Activated effector memory CD4-positive, alpha-beta T cell treated with anti-CD3 and anti-CD28 coated beads, Interleukin-2, amount 50 U/mL, for 16 hours (primary cell): Measurements from ENCODE around the gene BCL11B.

Experiments
- DNase-seq: peaks from one replicate; pipeline ENCODE4 v3.0.0-alpha.2; 2020

The BCL11B gene

DNA sequence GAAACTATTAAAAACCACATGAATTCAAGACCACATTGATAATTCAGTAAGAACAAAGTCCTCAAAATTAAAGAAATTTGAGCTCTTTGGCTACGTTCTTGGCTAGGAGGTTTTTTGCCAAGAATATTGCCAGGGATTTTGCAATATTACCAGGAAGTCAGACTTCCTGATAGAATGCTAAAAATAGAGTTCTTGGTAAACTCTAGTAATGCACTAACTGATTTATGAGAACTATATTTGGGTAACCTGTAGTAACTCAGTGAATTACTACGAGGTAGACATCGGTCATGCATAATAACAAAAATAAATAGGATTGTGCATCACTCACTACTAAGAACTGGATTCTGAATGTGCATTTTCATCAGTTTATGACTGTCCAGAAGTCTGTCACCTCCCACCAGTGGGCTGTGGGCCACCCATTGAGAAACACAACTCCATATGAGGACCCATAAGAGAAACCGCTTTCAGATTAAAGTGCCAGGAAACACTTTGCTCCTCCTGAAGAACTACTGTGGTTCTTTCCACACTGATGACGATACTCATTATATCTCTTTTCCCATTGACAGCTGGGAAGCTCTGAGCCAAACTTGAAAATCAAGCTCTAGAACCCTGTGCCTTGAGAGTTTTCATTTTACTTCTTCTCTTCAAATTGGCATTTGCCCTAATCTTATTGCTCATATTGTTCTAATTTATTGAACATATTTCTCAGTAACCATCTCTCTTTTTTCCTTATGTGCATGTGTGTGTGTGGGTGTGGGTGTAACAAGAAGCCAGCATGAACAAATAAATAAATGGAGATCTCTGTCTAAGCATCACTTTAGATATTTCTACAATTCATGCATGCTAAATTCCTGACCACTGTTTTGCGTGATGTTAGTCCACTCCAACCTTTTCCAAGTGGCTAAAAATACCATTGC lies 116.6 kb downstream of the BCL11B start:
- DNase-seq = peak; percentile 59

DNA sequence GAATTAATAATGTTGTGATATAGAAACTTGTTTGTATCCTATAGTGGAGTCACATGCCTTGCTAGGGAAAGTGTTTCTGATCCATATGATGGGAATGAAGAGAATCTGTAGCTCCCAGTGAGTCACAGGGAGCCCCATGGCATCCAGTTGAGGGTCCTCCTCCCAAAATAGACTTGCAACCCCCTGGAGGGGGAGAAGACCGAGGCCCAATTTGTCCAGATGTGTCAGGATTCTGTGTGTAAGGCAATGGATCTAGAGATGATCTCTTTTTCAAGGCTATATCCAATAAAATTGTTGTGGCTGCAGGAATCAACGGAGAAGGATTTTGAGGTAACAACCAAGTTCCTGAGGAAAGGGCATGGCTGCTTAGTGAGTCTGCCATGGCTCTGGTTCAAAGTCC lies 121.8 kb downstream of the BCL11B start:
- DNase-seq = no peak

DNA sequence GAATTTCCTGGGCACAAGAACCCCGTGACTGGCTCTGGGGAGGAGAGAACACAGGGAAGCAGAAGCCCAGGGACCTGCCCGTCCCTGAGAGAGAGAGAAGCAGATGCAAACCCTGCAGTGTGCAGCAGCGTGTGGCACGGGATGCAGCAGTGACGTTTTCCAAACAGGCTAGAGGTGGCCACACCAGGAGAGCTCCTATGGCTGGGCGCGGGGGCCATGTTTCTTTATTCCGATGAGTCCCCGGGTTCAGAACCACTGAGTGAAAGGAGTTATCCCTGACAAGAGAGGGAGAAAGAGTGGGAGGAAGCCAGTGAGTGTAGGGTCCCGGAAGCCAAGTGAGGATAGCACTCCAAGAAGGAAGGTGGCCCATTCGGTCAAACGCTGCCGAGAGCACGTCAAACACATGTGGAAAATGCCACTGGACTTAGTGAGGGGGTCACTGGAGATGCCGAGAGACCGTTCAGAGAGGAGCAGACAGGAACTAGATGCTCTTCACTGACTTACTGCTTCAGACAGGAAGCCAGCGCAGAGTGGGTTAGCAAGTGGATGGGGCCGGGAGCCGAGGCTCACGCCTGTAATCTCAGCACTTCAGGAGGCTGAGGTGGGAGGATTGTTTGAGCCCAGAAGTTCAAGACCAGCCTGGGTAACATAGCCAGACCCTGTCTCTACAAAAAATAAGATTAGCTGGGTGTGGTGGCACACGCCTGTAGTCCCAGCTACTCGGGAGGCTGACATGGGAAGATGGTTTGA lies 123.0 kb downstream of the BCL11B start:
- peak; percentile 42 for DNase-seq

DNA sequence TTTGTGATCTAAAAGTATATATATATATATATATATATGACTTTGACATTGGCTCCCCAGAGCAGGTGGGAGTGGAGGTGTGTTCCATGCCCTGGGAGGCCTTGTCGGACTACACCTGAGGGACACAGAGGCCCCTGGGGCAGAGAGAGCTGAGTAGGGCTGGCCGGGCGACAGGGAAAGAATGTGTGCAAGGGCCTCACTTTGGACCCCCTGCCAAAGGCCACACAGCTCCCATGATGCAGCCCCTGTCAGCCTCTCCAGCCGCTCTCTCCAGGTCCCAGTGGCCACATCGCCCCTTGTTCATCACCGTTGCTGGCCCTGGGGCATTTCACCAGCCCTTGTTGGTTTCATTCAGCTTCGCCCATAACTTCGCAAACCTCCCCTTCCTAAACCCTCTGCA lies 123.9 kb downstream of the BCL11B start:
- peak; percentile 48 for DNase-seq

DNA sequence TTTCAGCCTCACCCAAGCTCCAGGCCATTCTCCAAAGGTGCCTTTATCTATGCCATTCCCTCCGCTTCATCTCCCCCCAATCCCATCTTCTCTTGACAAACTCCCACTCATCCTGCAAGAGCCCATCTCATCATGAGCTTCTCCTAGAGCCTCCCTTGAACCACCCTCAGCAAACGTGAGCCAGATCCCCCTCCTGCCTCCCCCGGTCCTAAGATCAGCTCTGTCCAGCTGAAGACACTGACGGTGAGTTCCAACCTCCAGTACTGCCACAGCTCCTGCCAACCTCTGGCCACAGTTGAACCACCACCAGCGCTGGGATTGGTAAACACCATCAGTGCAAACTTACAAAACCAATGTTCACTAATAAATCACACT lies 124.6 kb downstream of the BCL11B start:
- DNase-seq = peak; percentile 3

DNA sequence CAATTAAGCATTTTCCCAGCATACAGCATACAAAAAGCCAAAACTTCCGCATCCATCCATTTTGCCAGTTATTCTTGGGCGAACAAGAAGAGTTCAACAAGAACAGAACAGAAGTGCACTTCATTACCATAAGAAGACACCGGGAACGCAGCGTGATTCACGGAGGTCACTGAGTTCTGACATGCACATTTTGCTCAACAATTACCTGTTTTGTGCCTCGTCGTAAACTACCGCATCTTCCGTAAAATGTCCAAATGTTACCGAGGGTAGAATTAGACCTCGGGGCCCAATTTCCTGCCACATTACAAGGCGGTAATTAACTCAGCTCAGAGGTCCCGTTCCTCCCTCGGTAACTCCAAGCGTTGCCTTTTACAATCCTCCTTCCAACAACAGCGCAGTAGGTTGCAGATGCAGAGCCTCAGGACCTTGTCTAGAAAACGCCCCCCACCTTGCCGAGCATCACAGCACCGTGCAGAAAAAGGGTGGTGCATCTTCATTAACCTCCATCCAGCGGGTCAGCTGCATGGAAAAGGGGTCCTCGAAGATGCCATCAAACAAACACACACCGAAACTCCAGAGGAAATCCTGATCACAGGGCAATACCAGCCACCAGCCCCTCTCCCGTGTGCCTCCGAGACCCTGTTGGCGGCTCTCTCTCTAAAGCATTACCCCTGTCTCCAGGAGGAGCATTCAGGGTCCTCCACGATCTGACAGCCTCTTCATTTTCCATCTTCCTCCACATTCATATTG lies 125.2 kb downstream of the BCL11B start:
- peak; percentile 21 for DNase-seq

DNA sequence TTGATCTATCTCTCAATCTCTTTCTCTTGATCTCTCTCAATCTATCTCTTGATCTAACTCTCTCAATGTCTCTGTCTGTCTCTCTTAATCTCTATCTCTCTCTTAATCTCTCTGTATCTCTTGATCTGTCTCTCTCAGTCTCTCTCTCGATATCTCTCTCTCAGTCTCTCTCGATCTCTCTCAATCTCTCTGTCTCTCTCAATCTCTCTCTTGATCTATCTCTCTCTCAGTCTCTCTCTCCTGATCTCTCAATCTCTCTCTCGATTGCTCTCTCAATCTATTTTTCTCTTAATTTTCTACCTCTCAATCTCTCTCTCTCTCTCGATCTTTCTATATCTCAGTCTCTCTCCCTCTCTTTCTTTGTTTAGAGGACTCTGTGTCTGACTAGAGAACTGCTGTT lies 126.7 kb downstream of the BCL11B start:
- no peak for DNase-seq

DNA sequence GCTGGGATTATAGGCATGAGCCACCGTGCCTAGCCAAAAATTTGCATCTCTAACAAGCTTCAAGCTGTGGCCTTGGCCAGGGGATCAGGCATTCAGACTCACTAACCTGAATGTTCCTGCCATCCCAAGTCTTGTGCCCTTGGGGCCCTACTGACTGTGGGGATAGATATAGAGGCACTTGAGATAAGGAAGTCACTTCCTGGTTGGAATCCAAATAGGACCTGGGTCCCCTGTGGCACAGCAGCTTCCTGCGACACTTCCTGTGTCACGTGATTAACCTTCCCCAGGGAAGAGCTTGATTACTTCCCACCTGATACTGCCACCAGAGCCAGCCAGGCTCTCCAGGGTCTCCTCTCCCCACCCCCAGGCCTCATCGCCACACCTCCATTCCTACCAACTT lies 128.2 kb downstream of the BCL11B start:
- DNase-seq = no peak

DNA sequence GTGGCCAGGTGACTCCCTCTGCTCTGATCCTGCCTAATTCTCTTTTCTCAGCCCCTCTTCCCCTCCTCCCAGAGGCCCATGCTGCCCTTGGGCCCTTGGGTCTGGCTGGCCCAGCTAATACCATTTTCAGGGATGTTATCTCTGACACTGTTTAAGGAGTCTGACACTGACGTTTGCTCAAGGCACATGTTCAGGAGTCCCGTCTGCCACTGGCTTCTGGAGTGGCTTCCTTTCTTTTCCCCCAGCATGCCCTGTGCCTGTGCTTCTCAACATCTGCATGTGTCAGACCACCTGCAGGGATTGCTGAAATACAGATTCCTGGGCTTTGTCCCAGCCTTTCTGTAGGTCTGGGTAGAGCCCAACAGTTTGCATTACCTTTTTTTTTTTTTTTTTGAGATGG lies 128.9 kb downstream of the BCL11B start:
- peak; percentile 27 for DNase-seq

DNA sequence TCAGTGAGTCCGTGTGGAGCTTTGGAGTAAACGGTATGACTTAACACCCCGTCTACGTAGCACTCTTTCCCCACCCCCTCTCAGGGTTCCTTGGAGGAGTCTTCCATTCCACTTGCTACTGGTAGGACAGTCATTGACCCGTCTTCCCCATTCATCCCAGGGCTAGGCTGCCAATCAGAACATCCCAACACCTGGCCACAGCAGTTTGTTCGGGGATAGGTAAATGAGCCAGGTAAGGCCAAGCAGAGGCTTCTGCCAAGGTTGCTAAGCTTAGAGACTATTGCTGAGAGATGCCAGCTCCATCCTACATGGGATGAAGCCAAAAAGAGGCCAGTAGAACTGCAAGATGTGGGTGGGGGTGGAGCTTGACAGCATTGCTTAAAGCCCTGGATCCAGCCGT lies 130.8 kb downstream of the BCL11B start:
- DNase-seq = no peak

DNA sequence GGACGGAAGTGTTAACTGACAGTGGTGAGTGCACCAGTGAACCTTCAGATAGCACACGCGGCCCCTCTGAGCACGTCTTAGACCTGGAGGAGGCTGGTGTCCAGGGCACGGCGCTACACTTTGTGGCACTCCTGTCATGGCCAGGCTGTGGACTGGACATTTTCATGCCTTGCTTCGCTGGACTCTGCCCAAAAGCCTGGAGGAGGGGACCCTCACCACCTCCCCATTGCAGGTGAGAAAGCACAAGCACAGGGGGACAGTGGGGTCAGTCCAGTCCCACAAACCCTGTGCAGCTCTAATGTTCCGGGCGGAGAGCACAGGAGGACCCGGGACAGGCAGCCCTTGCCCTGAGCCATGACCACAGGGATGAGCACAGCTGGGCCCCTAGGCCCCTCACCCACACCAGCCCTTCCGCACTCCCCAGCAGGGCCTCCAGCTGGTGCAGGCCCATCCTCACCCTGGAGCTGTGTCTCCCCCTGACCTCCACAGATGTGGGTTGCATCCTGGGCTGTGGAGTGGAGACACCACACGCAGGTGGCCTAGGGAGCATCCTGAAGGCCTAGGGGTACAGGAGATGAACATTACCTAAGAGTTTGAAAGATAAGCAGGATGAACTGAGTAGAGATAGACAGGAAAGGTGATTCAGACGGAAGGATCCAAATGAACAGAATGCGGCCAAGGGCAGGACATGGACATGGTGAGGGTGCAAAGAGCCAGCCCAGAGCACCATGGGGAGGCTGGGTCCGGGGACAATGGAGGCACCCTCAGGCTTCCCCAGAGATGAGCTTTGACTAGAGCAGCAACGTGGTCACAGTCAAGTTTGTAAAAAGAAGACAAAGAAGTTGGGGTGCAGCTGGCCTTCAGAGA lies 132.8 kb downstream of the BCL11B start:
- peak; percentile 49 for DNase-seq

DNA sequence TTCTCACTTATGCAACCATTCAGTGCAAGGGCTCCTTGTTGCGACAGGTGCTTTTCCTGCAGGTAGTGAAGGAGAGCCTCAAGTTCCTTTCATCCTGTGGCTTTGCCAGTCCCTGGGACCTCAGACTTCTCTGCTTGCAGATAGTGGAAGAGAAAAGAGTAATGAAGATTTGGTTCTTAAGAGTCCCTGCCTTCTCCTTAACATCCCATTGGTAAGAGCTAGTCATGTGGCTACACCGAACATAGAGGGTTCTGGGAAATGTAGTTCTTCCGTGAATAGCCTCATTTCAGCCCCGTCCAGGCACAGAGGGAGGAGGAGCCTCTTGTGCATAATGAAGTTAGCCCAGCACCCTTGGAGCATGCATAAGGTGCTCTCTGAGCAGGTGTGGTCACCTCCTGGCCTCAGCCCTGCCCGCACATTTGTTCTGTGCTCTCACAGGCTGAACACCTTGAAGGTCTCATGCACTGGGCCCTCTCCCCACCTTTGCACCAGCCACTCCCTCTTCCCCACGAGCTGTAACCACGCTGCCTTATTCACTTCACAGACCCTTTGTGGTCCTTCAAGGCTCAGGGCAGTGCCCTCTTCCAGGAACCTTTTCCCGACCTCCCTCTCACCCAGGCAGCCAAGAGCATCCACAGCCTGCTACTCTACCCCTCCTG lies 134.0 kb downstream of the BCL11B start:
- peak; percentile 52 for DNase-seq

DNA sequence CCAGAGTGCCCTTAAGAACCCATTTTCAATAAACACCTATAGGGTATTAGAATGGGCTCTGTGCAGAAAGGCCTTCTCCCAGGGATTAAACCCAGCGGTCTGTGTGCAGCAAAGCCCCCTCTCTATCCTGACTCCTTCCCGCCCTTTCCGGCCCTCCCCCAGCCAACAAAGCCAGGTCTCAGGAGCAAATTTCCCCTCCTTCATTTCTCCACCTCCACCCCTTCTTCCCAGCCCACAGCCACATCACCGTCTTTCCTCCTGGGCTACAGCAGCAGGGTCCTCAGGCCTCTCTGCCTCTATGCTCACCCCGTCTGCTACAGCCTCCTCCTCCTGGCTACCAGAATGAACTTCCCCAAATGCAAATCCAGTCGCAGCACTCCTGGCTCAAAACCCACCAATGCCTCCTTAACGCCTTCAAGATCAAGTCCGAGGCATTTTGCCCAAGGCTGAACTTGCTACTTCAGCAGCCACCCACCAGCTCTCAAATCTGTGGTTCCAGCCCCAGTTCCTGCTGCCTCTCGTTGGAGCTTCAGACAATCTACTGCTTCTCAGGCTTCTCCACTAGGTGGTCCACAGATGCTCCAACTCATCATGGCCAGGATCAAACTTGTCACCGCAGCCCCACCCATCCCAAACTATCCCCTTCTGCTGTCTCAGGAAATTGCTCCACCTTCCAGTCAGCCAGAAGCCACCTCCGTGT lies 134.8 kb downstream of the BCL11B start:
- peak; percentile 24 for DNase-seq

DNA sequence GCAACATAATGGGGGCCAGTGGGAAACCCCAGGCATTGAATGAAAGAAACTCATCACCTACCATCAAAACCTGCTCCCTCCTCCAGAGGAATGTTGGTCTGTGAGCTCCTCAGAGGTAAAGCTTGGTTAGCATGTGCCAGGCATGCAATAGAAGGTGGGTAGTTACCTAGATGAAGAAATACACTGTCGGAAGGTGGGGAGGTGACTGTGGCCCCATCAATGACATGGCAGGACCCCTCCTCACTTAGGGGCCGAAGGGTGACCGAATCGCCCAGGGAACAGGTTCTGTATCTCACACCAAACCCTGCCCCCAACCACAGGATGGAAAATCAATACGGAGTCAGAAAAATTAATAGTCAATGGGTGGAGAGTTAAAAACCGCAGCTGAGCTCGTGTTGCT lies 135.6 kb downstream of the BCL11B start:
- DNase-seq = peak; percentile 8

DNA sequence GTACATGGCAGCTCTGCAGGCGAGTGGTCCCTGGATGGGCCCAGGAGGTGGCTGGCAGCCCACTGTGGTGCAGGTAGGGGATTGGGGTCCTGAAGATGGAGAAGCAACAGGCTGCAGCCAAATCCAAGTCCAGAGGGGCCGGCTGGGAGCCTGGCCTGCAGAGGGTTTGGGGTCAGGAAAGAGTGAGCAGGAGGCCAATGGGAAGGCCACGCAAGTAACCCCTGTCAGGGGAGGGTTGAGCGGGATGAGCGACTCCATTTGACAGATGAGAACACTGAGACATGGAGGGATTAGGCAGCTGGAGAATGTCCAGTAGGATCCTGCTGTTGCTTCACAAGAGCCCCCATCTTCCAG lies 136.0 kb downstream of the BCL11B start:
- DNase-seq = peak; percentile 25

DNA sequence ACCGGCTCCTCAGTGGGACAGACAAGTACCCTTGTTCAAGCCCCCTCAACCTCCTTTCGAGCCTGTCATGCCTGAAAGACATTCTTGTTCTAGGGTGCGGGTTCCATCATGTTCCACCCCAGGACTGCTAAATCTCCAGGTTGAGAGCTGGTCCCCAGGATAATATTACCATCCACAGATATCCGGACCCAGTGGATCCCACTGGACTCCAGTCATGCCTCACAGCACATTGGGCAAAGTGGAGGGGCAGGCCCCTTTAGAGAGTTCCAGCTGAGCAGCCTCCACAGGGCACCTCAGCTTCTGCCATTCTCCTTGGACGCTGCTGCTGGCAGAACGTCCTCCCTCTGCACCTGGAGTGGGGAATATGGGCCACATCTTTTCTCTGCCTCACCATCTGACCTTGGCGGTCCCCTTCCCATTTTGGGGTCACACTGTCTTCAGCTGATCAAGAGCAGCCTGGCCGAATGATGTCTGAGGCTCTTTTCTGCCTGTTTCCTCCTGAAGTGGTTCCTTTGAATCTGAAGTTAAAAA lies 137.4 kb downstream of the BCL11B start:
- DNase-seq = peak; percentile 55

DNA sequence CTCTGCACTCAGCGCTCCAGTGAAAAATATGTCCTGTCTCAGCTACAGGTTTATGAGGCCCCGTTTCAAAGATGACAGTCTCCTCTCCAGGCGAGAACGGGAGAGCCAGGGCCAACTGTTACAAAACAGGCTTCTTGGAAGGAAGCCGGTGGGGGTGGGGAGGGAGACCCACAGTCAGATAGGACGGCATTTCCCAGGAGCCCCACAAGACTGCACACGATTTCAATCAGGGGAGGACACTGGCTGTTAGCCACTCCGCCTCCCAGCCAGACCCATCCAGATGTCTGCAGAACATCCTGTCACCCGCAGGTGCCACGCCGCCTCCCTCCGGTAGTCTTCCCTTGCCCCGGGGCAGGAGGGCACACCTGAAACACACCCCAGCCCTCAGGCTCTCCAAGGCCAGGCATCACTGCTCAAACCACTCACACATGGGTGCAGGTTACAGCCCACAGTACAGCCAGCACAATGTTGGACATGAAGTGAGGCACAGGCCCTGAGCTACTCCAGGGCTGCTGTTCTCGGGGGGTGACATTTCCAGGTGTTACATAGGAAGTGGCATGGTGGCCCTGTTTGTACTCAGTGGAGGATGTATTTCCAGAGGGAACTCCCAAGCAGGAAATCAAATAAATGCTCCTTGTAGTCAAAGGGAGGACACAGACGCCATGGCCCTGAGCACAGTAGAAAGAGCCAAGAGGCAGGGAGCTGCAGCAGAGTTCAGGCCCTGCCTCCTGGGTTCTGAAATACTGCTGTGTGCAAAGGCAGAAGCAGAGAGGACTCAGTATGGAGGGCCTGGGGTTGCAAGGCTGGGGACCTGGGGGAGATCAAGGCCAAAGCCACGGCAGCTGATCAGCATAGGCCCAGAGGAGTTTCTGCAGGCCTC lies 138.1 kb downstream of the BCL11B start:
- DNase-seq = peak; percentile 46

DNA sequence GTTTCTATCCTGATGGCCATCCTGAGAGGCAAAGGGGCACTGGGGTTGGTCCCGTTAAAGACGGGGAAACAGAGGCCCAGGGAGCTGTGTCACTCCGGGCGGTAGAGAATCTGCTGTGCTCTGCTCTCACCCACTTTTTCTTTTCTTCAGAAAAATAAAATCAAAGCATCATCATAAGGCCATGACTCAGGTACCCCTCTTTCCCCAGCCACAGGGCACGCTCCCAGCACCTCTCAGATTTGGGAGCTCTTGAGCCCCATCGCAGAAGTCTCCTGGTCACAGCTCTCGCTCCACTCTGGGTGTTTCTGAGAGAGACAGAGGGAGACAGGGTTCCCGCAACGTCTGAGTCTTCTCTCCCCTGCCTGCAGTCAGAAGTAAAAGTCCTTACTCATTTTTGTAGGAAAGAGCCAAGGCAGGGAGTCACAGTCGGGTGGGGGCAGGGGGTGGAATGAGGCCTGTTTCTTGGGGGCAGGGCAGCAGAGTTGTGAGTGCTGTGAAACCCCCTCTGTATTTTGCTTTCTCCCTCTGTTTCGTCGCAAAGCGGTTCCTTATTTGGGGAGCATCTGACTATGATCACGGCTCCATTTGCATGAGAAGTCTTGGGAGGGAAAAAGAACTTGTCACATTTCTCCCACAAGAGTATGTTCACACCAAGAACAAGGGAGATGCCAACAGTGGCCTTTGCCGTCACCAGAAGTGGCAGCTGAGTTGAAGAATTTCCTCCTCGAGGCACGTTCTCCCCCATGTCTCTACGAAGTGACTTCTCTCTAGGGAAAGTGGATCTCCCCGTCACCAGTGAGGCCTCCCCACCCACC lies 139.0 kb downstream of the BCL11B start:
- DNase-seq = peak; percentile 22

DNA sequence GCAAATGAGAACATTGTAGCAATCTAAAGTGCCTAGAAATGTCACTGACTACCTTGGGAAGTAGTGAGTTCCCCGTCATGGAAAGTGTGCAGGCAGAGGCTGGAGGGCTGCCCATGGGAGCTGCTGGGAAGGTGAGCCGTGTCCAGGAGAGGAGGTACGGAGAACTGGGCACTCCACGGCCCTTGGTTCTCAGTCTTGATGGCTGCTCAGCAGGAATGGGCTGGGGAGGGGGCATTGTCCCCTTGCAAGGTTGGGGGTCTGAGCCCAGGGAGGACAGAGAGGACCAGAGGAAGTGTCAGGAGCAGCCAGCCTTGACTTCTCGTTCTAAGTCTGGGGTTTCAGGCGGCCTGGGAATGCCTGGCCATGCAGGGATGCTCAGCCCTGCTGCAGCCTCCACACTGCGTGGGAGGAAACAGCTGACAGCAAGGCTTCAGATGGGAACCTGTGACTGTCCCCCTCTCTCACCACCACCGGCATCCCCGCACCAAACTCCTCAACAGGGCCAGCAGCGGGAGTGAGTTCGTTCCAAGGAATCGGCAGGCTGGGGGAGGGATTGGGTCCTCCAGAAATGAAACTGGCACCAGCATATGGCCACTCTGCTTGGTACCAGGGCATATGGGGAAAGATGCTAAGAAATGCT lies 140.2 kb downstream of the BCL11B start:
- peak; percentile 47 for DNase-seq
